Stimulated activated CD4-positive, alpha-beta T cell treated with anti-CD3 and anti-CD28 coated beads, Interleukin-4, amount 100 ng/mL, for 4 hours (primary cell): ENCODE results near the gene PTAFR.
"Not testable (repeated sequence)": the region's sequence is repeated elsewhere in the genome, so short reads cannot be mapped to it uniquely, and the experiment has no call there.

Experiments
- DNase-seq, 2 experiments: peaks; one replicate each; pipeline ENCODE4 v3.0.0-alpha.2; 2020

Gene PTAFR

DNA sequence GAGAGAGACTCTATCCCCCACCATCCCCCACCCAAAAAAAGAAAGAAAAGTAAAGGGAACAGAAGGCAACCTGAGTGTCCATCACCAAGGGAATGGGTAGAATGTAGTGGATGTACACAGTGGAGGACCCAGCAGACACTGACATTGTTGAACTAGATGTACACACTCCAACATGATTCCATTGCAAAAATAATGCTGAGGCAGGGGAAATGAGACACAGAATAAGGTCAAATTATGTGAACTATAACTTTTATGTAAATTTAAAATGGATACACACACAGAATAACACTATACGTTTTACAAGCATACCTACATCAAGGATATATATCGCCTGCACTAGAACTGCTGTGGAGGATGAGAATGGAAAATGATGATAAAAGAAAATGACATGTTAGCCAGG, 34.8 kb downstream of the PTAFR start:
- DNase-seq: no peak

DNA sequence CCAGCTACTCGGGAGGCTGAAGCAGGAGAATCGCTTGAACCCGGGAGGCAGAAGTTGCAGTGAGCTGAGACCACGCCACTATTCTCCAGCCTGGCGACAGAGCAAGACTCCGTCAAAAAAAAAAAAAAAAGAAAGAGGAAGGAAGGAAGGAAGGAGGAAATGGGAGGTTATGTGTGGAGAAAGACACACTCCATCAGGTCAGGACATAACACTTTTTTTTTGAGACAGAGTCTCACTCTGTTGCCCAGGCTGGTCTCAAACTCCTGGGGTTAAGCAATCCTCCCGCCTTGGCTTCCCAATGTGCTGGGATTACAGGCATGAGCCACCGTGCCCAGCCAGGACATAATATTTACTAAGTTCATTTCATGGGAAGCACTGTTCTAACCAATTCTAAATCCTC, 36.6 kb downstream of the PTAFR start:
- DNase-seq: not testable (repeated sequence)

DNA sequence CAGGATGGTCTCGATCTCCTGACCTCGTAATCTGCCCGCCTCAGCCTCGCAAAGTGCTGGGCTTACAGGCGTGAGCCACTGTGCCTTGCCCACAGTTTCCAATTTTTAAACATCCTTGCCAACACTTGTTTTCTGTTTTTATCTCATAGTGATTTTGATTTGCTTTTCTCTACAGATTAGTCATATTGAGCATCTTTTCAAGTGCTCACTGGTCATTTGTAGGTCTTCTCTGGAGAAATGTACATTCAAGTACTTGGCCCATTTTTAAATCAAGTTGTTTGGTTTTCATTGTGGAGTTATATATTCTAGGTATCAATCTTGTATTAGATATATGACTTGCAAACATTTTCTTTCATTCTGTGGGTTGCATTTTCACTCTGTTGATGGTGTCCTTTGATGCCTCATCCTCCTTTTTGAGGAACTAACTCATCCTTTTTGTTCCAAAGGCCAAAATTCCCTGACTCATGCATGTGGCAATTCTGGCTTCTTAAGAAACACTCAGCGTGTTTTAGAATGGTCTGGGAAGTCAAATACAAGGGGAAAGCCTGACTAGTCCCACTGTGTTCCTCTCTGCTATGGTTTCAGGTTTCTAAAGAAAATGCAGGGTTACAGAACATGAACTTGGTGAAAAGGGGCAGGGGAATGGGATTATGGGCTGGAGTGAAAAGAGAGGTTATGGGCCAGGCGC, 37.3 kb downstream of the PTAFR start:
- DNase-seq: no peak

DNA sequence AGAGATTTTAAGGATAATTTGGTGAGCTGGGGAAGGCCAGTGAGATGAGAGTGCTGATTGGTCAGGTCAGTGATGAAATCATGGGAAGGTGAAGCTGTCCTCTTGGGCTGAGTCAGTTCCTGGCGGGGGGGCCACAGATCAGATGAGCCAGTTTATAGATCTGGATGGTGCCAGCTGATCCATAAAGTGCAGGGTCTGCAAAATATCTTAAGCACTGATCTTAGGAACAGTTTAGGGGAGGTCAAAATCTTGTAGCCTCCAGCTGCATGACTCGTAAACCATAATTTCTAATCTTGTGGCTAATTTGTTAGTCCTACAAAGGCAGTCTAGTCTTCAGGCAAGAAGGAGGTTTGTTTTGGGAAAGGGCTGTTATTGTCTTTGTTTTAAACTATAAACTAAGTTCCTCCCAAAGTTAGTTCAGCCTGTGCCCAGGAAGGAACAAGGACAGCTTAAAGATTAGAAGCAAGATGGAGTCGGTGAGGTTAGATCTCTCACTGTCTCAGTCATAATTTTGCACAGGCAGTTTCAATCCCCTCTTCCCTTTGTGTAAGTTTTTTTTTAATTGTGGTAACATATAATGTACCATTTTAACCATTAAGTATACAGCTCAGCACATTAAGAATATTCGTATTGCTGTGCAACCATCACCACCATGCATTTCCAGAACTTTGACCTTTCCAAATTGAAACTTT, 39.4 kb downstream of the PTAFR start:
- DNase-seq: no peak

DNA sequence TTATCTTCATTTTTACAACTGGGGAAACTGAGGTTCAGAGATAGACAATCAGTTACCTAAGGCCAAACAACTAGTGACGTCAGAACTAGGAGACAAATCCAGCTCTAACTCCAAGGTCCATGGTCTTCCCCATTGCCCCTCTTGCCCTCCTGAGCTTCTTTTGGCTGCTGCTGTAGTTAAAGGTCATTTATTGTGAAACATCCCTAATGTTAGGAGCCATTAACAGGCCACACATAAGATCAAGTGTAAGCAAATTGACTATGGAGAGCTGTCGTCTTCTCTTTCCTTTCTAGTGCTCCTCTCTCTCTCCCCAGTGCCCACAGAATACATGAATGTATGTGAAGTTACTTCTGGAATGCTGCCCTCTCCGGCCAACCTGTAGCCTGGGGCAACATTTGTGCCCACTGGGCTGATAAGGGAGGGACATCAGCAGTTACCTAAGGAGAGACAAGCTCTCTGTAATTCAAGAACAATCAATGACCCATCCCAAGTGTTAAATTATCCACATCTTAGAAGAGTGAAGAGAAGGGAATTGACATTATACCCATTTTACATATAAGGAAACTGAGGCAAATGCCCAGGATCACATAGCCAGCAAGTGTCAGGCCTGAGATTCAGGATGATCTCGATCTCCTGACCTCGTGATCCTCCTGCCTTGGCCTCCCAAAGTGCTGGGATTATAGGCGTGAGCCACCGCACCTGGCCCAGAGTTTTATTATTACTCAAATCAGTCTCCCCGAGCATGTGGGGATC, 40.1 kb downstream of the PTAFR start:
- no peak for DNase-seq

DNA sequence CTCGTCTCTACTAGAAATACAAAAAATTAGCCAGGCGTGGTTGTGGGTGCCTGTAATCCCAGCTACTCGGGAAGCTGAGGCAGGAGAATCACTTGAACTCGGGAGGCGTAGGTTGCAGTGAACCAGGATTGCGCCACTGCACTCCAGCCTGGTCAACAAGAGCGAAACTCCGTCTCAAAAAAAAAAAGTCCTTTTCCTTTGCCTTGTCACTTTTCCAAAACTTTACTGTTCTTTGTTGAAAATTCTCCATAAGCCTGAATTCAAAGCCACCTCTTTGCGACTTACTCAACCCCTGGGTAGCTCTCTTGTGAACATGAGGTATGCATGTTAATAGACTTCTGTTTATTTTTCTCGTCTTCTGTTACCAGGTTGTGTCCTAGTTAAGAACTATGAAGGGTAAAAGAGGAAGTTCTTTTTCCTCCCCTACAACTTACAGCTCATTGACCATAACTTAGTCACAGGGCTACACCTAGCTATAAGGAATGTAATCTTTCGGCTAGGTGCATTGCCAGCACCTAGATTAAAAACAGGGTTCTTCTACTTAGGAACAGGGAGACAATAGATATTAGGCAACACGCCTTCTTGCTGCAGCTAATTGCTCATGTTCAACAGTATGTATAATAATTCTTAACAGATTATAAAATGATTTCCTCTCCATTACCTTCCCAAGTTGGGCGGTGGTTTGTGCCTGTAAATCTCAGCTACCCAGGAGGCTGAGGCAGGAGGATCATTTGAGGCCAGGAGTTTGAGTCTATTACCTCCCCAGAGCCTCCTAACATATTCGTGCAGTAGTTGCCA, 40.9 kb downstream of the PTAFR start:
- DNase-seq: no peak

DNA sequence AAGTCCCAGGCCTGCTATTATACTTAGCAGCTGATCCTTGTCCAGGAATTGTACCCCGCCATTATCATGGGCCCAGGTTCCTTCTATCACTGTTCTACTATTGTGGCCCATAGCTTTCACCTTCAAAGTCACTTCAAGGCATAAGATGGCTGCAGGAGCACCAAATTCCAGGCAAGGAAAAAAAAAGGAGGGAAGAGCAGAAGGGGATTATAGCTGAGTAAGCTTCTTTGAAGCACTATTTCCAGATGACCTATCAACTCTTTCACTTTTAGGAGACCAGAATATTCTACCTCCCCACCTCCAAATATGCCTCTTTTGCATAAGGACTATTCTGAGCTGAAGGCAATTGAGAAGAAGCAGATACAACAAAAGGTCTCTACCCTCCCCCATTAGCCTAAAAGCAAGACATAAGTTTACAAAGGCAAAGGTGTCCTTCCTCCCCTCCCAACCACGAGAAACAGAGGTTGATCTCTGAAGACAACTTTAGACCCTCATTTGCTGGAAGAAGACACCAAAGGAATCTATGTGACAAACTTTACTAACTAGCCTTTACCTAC, 41.8 kb downstream of the PTAFR start:
- DNase-seq: no peak

DNA sequence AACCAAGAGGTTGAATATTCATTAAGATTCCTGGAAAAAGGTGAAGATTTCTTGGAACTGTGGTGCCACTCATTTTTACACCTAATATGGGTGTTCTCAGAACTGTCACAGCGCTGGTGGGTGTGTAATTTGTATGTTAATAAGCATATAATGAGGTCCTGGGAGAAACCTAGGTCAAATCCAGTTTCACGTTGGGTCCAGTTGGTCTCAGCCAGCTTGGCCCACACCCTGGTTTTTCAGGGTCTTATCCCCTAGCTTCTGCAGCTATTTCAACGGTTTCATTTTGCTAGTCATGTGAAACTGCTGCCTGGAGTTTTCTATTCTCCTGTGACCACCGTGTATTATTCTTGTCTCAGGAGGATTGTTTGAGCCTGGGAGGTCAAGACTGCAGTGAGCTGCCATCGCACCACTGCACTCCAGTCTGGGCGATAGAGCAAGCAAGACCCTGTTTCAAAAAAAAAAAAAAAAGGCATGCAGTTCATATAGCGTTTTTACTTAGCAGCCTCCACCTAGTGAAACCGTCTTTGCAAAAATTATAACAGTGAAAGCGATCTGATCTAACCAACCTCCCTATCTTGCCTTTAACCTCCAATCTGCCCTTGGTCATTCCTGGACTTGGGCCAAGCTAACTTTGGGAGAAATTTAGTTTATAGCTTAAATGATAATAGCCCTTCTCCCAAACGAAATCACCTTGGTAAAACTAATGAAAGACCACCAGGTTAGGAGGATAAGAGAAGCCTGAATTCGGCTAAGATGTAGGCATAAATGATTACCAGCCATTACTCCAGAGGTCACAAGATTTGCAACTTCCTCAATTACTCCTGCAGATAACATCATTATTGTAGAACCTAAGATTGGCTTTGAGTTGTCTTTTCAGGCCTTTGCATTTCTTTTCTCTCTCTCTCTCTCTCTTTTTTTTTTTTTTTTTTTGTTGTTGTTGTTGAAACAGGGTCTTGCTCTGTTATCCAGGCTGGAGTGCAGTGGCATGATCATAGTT, 44.0 kb downstream of the PTAFR start:
- no peak for DNase-seq

DNA sequence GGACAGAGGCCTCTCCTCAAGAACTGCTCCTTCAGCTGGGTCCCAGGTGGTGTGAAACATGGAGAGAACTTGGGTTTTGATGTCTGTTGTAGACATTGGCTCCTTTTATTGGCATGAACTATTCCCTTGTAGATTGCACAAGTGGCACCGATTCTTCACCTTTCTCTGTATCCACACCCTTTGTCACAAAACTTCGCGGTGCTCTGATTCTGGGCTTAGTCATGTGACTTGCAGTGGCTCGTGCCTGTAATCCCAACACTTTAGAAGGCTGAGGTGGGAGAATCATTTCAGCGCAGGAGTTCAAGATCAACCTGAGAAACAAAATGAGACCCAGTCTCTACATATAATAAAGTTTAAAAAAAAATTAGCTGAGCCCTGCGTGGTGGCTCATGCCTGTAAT, 45.6 kb downstream of the PTAFR start:
- no peak for DNase-seq

DNA sequence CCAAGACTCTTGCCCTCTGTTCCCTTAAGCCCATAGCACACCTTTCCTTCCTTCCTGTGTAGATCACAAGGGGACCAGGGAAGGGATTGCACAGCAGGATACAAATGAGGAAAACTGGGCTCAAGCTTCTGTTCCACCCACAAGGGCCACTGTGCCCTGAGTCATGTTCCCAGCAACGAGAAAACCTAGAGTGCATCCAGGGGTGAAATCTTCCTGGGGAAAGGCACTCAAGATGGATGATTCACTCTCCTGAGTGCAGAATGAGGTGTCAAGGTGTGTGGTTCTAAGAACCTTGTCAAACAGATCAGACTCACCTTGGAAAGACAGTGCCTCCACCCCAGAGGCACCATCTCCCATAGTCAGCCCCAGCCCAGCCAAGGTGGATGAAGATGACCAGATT, 47.3 kb downstream of the PTAFR start:
- DNase-seq: no peak

DNA sequence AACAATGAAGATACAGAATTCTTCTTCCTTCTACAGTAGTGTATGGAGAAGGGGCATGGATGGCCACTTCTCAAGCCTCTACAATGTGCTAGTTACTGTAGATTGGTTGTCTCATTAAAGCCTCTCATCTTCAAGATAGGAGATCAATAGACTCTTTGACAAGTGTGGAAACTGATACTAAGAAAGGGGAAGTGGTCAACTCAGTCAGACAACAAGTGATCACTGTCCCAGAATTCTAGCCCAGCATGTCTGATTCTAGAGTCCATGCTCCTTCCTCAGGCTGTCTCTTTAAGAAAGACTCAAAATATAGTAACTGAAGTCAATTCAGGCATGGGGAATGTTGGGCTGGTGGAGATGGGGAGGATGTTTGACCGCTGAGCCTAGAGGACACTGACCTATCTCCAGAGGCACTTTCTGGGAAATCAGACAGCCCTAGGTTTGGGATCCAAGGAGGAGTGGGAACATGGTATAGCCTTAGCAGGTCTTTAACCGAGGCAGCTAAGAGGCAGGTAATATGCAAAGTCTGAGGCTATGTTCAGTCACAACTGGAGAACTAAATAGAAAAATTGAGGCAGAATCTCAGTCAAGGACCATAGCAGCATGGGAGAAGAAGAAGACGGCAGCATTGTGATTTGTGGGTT, 48.8 kb downstream of the PTAFR start:
- no peak for DNase-seq

DNA sequence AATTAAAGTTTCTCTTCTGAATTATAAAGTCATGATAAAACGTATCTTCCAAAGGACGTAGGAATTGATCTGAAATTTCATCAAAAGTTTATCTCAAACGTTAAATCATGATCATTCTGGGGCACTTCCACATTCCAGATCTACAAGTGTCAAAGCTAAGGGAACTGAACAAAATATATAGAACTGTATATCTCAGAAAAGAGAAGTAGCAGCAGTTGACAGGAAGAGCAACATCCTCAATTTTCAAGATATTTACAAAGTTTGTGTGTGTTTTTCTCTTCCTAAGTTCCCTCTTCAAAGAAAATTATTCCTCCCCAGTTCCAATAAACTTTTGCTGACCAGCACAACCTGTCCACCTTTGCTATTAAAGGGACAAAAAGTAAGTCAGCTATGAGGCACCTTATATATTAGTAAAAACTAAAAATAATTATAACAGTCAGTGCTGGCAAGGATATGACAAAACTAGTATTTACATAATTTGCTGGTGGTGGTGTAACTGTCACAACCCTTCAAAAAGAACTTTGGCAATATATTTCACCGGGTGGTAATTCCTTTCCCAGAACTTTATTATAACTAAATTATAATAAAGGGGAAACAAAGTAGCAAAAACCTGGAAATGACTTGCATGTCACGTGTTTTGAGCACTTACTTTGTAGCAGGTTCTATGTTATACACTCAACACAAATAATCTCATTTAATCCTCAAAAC, 49.6 kb downstream of the PTAFR start:
- DNase-seq: no peak

DNA sequence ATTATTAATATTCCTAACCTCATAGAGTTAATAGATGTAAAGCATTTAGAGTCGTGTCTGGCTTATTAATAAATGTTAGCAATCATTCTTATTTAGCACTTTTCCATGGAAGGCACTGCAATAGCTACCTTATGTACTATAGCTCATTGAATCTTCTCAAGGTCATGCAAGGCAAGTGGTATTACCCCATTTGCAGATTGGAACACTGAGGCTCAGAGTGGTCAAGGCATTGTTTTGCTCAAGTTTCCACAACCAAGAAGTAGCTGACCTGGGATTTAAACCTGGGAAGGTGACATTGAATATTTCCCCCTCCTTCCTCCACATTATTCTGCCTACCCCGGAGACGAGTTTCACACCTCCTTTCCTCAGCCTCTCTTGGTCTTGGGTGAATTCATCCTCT, 50.3 kb downstream of the PTAFR start:
- DNase-seq: no peak

DNA sequence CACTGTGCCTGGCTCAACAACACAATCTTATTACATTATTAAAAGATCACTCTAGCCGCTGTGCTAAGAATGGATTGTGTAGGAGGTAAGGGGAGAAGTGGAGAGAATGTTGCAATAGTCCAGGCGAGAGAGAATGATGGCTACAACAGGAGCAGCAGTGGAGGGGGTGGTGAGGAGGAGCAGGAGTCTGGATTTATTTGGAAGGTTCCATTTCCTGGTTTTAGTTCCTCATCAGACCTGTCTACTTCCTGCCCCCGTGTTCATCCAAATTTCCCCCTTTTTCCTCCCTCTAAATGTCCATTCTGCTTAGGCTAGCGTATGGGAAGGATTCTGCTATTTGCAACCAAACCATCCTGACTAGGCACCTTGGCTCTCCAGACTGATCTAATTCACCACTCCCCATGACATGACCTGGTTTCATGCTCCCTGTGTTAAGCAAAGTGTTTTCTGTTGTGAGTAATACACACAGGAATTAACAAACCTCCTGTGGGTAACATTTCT, 53.0 kb downstream of the PTAFR start:
- DNase-seq: no peak

DNA sequence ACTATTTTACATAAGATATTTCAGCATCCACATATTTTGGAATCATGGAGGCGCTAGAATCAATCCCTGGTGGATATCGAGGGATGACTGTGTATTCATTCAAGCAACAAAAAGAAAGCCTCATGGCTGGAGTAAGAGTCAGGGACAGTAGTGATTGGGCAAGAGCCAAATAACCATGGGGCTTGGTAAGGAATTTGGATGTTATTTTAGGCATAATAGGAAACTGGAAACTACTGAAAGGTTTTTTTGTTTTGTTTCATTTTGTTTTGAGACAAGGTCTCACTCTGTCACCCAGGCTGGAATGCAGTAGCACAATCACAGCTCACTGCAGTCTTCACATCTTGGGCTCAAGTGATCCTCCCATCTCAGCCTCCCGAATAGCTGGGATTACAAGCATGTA, 54.3 kb downstream of the PTAFR start:
- DNase-seq: no peak

DNA sequence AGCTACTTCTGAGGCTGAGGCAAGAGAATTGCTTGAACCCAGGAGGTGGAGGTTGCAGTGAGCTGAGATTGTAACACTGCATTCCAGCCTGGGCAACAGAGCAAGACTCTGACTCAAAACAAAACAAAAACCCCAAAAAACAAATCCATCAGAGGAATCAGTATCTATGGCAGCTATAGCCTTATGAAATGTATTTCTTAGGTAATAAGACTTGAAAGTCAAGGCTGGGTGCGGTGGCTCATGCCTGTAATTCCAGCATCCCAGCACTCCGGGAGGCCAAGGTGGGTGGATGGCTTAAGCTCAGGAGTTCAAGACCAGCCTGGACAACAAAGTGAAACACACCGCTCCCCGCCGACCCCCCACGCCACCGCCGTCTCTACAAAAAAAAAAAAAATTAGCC, 56.9 kb downstream of the PTAFR start:
- DNase-seq: no peak

DNA sequence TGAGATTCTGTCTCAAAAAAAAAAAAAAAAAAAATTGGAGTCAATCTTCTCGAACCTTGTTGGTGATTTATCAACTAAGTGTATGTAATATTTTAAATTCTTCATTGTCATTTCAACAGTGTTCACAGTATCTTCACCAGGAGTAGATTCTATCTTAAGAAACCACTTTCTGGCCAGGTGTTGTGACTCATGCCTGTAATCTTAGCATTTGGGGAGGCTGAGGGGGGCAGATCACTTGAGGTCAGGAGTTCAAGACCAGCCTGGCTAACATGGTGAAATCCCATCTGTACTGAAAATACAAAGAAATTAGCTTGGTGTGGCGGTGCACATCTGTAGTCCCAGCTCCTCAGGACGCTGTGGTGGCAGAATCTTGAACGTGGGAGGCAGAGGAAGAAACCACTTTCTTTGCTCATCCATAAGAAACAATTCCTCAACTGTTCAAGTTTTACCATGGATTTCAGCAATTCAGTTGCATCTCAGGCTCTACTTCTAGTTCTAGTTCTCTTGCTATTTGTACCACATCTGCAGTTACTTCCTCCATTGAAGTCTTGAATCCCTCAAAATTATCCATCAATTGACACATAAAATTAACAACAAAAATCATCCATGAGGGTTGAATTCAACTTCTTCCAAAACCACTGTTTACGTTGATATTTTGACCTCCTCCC, 57.7 kb downstream of the PTAFR start:
- no peak for DNase-seq

DNA sequence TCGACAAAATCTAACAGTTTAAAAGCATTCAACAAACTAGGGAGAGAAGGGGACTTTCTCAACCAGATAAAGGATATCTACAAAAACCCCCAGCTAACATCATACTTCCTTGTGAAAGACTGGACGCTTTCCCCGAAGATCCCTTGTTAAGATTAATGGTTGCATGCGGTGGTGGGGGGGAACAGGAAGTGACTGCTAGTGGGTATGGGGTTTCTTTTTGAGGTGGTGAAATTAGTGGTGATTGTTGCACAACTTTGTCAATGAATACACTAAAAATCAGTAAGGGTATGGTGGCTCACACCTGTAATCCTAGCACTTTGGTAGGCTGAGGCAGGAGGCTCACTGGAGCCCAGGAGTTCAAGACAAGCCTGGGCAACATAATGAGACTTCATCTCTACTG, 61.2 kb downstream of the PTAFR start:
- DNase-seq: peak; percentile 9 to 12

DNA sequence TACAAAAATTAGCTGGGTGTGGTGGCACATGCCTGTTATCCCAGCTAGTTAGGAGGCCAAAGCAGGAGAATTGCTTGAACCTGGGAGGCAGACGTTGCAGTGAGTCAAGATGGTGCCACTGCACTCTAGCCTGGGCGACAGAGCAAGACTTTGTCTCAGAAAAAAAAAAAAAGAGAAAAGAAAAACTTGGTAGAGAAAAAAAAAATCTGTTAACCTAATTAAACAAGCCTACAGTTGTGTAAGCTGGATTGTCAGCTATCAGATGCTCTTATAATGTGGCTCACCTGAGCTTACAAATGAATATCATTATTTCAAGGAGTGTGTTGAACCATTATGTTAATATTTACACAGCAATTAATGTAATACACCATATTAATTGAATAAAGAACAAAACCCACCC, 61.6 kb downstream of the PTAFR start:
- no peak for DNase-seq

DNA sequence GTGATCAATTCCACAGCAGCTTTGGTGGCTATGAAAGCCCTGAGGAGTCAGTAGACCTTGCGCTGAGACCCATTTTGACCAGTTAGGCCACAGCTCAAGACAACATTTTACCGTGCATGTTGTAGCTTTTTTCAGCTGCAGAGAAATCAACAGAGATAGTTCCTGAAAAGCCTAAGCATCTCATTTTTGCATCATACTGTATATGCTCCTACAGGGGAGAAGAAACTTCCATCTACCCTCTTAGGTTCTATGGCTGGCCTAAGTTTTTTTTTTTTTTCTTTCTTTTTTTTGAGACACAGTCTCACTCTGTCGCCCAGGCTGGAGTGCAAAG, 63.3 kb downstream of the PTAFR start:
- DNase-seq: no peak
